HepG2 (cell line): Measurements from ENCODE around the gene IL10. TPM values are rescaled to one million over a fixed set of nuclear protein-coding genes. Genes with fewer than 3 reads are reported as not detected.

Experiments used
- ATAC-seq: fragments of 200-7000 bp; cut with Tn5 transposase; 3 replicates; pipeline ENCODE4 v1.9.1; 2020; ENCODE audit warnings: mild to moderate bottlenecking, moderate library complexity
- BruUV-seq: library from RNA; stranded (reverse); fragments of 400-500 nt; replicated peaks from 2 replicates; lab custom pipeline; 2021; lab: Mats Ljungman, UMichigan
- CTCF ChIA-PET: fragments of 300-600 bp; formaldehyde crosslinking; extraction: SDS; loops from one replicate; lab custom pipeline; 2021; ENCODE audit warnings: low total read pairs, inconsistent platforms, low intra/inter-chr PET ratio; lab: Yijun Ruan, JAX
- POLR2A ChIA-PET: fragments of 350-600 bp; sonication (Branson Sonifier 250); formaldehyde crosslinking; loops from one replicate; lab custom pipeline; 2020; ENCODE audit warnings: antibody characterized with exemption, inconsistent platforms; lab: Yijun Ruan, JAX
- DNase-seq: peaks from one replicate; pipeline ENCODE4 v3.0.0-alpha.2; 2015; ENCODE audit warnings: low spot score
- FAIRE-seq: peaks from 3 replicates; lab custom pipeline; 2011; peaks lifted over from hg19 to GRCh38; lab: Jason Lieb, UNC
- H2AFZ ChIP-seq: one replicate; pipeline ENCODE4 v1.6.1; 2011; ENCODE audit warnings: low read length, inconsistent platforms
- H3K27ac ChIP-seq: fragments of 300-600 bp; 3 replicates; pipeline ENCODE4 v1.8.0; 2011; ENCODE audit warnings: mixed run types, mild to moderate bottlenecking, mixed read lengths, low read length, inconsistent platforms; ENCODE audit not compliant: insufficient read depth; ENCODE audit errors: extremely low read length
- H3K27me3 ChIP-seq, 2 experiments: fragments of 200-600 bp in 1 of 2; 2 replicates in 1 of 2; 3 replicates in 1 of 2; pipeline versions ENCODE4 v1.6.0 to v1.8.0; 2011; ENCODE audit warnings: low read length in 2 of 2, mild to moderate bottlenecking in 2 of 2, moderate library complexity in 2 of 2, inconsistent platforms in 1 of 2; ENCODE audit not compliant: insufficient read depth in 2 of 2, control insufficient read depth in 1 of 2
- H3K36me3 ChIP-seq, 2 experiments: fragments of 200-600 bp in 1 of 2; replicated peaks in 1 of 2; 2 replicates in 1 of 2; 3 replicates in 1 of 2; pipeline versions ENCODE4 v1.5.1 to v1.8.0; 2011; ENCODE audit warnings: low read length in 2 of 2, inconsistent platforms in 1 of 2; ENCODE audit not compliant: insufficient read depth in 2 of 2, control insufficient read depth in 1 of 2
- H3K4me1 ChIP-seq: 2 replicates; pipeline ENCODE4 v1.5.1; 2012; ENCODE audit warnings: low read length, inconsistent platforms; ENCODE audit not compliant: insufficient read depth
- H3K4me2 ChIP-seq: 2 replicates; pipeline ENCODE4 v1.6.0; 2011; ENCODE audit warnings: low read depth, low read length, inconsistent platforms
- H3K4me3 ChIP-seq, 3 experiments: fragments of 200-600 bp in 1 of 3; sonication (generic), shearing (Covaris generic) in 1 of 3; replicated peaks in 1 of 3; 2 replicates each; pipeline ENCODE4 v1.5.1; 2011 to 2016; ENCODE audit warnings: low read length in 3 of 3, inconsistent platforms in 2 of 3, low read depth in 2 of 3, mild to moderate bottlenecking in 2 of 3, control low read depth in 1 of 3, mixed read lengths in 1 of 3; ENCODE audit not compliant: insufficient read depth in 1 of 3
- H3K79me2 ChIP-seq: one replicate; pipeline ENCODE4 v1.6.1; 2011; ENCODE audit warnings: low read length, inconsistent platforms; ENCODE audit not compliant: insufficient read depth
- H3K9ac ChIP-seq: 2 replicates; pipeline ENCODE4 v1.6.0; 2011; ENCODE audit warnings: mild to moderate bottlenecking, low read depth, low read length, inconsistent platforms; ENCODE audit not compliant: insufficient read depth
- H3K9me3 ChIP-seq: 2 replicates; pipeline ENCODE4 v1.5.1; 2012; ENCODE audit warnings: mild to moderate bottlenecking, low read length
- H4K20me1 ChIP-seq: 2 replicates; pipeline ENCODE4 v1.6.0; 2011; ENCODE audit warnings: inconsistent platforms, mild to moderate bottlenecking, low read length, moderate library complexity; ENCODE audit not compliant: insufficient read depth
- FOXP1 ChIP-seq, 2 experiments: fragments of 450-650 bp in 1 of 2; IDR thresholded peaks; 2 replicates each; pipeline ENCODE4 v1.6.1; 2017 to 2018; ENCODE audit warnings: antibody characterized with exemption in 1 of 2
- KDM5A ChIP-seq: fragments of 200-600 bp; sonication (generic); IDR thresholded peaks from 2 replicates; pipeline ENCODE4 v1.7.0; 2018; ENCODE audit warnings: antibody characterized with exemption, mild to moderate bottlenecking, low read length, borderline replicate concordance
- KMT2A ChIP-seq: sonication (generic); formaldehyde crosslinking; IDR thresholded peaks from 2 replicates; pipeline ENCODE4 v1.4.0; 2020; ENCODE audit warnings: missing genetic modification reagents
- MAFK ChIP-seq, 2 experiments: IDR thresholded peaks in 1 of 2; conservative IDR thresholded peaks in 1 of 2; 2 replicates each; pipeline ENCODE4 v1.6.1; 2011; ENCODE audit warnings: improper control_type of control experiment in 2 of 2, low read length in 2 of 2
- SMAD9 ChIP-seq: sonication (generic); formaldehyde crosslinking; IDR thresholded peaks from 2 replicates; pipeline ENCODE4 v1.5.1; 2020; ENCODE audit warnings: mild to moderate bottlenecking, missing genetic modification reagents
- ZNF160 ChIP-seq: sonication (generic); formaldehyde crosslinking; IDR thresholded peaks from 2 replicates; pipeline ENCODE4 v1.8.0; 2022; ENCODE audit warnings: mild to moderate bottlenecking, inconsistent platforms, missing genetic modification reagents
- ZNF552 ChIP-seq: sonication (generic); formaldehyde crosslinking; IDR thresholded peaks from 2 replicates; pipeline ENCODE4 v1.9.0; 2022; ENCODE audit warnings: missing genetic modification reagents, mild to moderate bottlenecking, borderline replicate concordance
- WGBS: methylation state at CpG from one replicate; pipeline ENCODE4 v1.1.6; 2017; ENCODE audit warnings: low lambda C conversion rate; 5-methylcytosine and 5-hydroxymethylcytosine counted together
- in situ Hi-C: cut with HindIII; loops from 2 replicates; pipeline ENCODE4 v1.10.0; 2017; ENCODE audit warnings: low pct_unique_long_range_greater_than_20kb; ENCODE audit not compliant: extremely low pct_ligation_motif_present
- intact Hi-C: fragments of 100-400 bp; cut with micrococcal nuclease; formaldehyde crosslinking; loops from one replicate; pipeline ENCODE4 v1.10.0; 2022; ENCODE audit not compliant: unreplicated experiment
- polyA plus RNA-seq, 8 experiments: library from polyadenylated mRNA; depleted of rRNA in 3 of 8; stranded (reverse) in 7 of 8; unstranded in 1 of 8; fragments of >200 nt; fragmentation: Illumina TruSeq in 4 of 8; extraction: Trizol in 4 of 8; gene quantifications; 2 replicates each; pipeline versions ENCODE4 v1.2.1 to v1.2.3, GENCODE V29; 2011 to 2016; ENCODE audit warnings: low read depth in 4 of 8, missing spikeins in 1 of 8, mixed read lengths in 1 of 8; ENCODE audit not compliant: insufficient read depth in 1 of 8
- total RNA-seq, 5 experiments: library from RNA; depleted of rRNA; stranded (reverse); fragments of >200 nt; fragmentation: Illumina TruSeq; extraction: Trizol; gene quantifications; 2 replicates each; pipeline ENCODE4 v1.2.3, GENCODE V29; 2016; ENCODE audit warnings: low read depth in 1 of 5
- TF ChIP-seq, protein P1 (sequence below), 2 experiments: sonication (generic) in 1 of 2; formaldehyde crosslinking in 1 of 2; IDR thresholded peaks; 2 replicates each; pipeline versions ENCODE4 v1.6.1 to v1.9.0; 2014 to 2022; ENCODE audit warnings: antibody characterized with exemption in 1 of 2, borderline replicate concordance in 1 of 2, inconsistent platforms in 1 of 2, low read depth in 1 of 2, missing genetic modification reagents in 1 of 2

IL10 gene
- total and polyA plus RNA-seq, 2 of the 13 experiments (the other 11 are each of a cell fraction or from before 2014, with no cell fraction given): not detected

- TF ChIP-seq MAFK (conservative IDR thresholded peaks at IDR 0.05 in 1 of 2, IDR thresholded peaks at IDR 0.05 in 1 of 2; ENCODE audit: low read length in 2 of 2) (no peak), FOXP1 (IDR thresholded peaks at IDR 0.05) (no peak), FOXP1 (CRISPR knock-in tag; IDR thresholded peaks at IDR 0.05) (no peak), ZNF552 (no peak), KDM5A (no peak), KMT2A (CRISPR knock-in tag) (no peak), ZNF160 (CRISPR knock-in tag) (no peak), SMAD9 (CRISPR knock-in tag) (no peak)
- TF ChIP-seq, protein P1, sequence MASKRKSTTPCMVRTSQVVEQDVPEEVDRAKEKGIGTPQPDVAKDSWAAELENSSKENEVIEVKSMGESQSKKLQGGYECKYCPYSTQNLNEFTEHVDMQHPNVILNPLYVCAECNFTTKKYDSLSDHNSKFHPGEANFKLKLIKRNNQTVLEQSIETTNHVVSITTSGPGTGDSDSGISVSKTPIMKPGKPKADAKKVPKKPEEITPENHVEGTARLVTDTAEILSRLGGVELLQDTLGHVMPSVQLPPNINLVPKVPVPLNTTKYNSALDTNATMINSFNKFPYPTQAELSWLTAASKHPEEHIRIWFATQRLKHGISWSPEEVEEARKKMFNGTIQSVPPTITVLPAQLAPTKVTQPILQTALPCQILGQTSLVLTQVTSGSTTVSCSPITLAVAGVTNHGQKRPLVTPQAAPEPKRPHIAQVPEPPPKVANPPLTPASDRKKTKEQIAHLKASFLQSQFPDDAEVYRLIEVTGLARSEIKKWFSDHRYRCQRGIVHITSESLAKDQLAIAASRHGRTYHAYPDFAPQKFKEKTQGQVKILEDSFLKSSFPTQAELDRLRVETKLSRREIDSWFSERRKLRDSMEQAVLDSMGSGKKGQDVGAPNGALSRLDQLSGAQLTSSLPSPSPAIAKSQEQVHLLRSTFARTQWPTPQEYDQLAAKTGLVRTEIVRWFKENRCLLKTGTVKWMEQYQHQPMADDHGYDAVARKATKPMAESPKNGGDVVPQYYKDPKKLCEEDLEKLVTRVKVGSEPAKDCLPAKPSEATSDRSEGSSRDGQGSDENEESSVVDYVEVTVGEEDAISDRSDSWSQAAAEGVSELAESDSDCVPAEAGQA (IDR thresholded peaks at IDR 0.05; ENCODE audit: low read depth): no peak
- TF ChIP-seq, protein P1 (CRISPR knock-in tag; IDR thresholded peaks at IDR 0.05; ENCODE audit: borderline replicate concordance): no peak
- no peak overlapping the region for H3K4me2 ChIP-seq
- no peak overlapping the region for H3K27ac ChIP-seq
- no peaks in the 10 kb centered on the region for H3K4me1 ChIP-seq
- H3K79me2 ChIP-seq: no peaks in the 10 kb centered on the region
- H4K20me1 ChIP-seq: no peaks in the 10 kb centered on the region
- H3K36me3 ChIP-seq: no peaks in the 10 kb centered on the region; a peak in 1 of 5 replicates
- no peak overlapping the region for H3K4me3 ChIP-seq
- DNase-seq: no peak
- WGBS: 32% methylated on average over 5 of the region's 5 CpGs
- H3K9ac ChIP-seq: no peak overlapping the region
- ChIA-PET POLR2A (no interaction called here), CTCF (no interaction called here)
- intact Hi-C loops: loop anchor here (10.0 kb wide), 1 partner anchor 335 kb away; no protein-coding TSS in a partner anchor
- no peak for ATAC-seq
- no TSS peak for BruUV-seq
- no peak for FAIRE-seq
- in situ Hi-C loops: loop anchor here (5.0 to 10.0 kb wide), 2 partner anchors 173 to 245 kb away; no protein-coding TSS in a partner anchor
- peaks cover 0 to 5% of the 10 kb centered on the region in 2 experiments; a peak in 1 of 5 replicates for H3K27me3 ChIP-seq
- H2AFZ ChIP-seq: no peak overlapping the region
- no peaks in the 10 kb centered on the region for H3K9me3 ChIP-seq
These were observed 32.8 kb downstream of the IL10 start for GRCh38 chr1:206739411-206740076.
